ENCODE results near the gene EIF3K.
A peak's percentile ranks its signal among the peaks of the same experiment; 100 is the strongest.

Gene EIF3K

GRCh38 chr19:38683393-38684077, 64.5 kb downstream of the EIF3K start:
- ChIA-PET POLR2A (ENCODE audit: low non-redundant PET) (interaction anchor here (0.6 to 1.0 kb wide), 6 partner anchors 22 to 67 kb away, joined by 3 to 8 read pairs (median 5); partner anchors contain the start of gene ACTN4), CTCF (interaction anchor here (0.5 to 0.7 kb wide), 2 partner anchors 16 to 33 kb away, joined by 3 to 11 read pairs; no protein-coding TSS in a partner anchor)
- peak overlapping the region; percentile 100 for H3K27ac ChIP-seq
- no peak for TF ChIP-seq CTCF (conservative IDR thresholded peaks at IDR 0.05; ENCODE audit: low read depth)
- DNase-seq (ENCODE audit: low spot score): peak; percentile 94

- peak; percentile 96 for DNase-seq (ENCODE audit: low spot score)
- no peak for TF ChIP-seq CTCF (conservative IDR thresholded peaks at IDR 0.05; ENCODE audit: low read depth)
- peak overlapping the region; percentile 100 for H3K27ac ChIP-seq
- ChIA-PET POLR2A (ENCODE audit: low non-redundant PET) (interaction anchor here (0.8 kb wide), 3 partner anchors 22 to 68 kb away, joined by 3 to 5 read pairs (median 4); no protein-coding TSS in a partner anchor), CTCF (no interaction called here)
Observed at GRCh38 chr19:38684078-38684861, 65.3 kb downstream of the EIF3K start.

GRCh38 chr19:38684862-38685665, 66.1 kb downstream of the EIF3K start:
- H3K27ac ChIP-seq: peak overlapping the region; percentile 100
- CTCF ChIA-PET: interaction anchor here (1.0 kb wide), 1 partner anchor 14 kb away, joined by 5 read pairs; no protein-coding TSS in a partner anchor
- TF ChIP-seq CTCF (conservative IDR thresholded peaks at IDR 0.05; ENCODE audit: low read depth): no peak
- POLR2A ChIA-PET (ENCODE audit: low non-redundant PET): no interaction called here
- DNase-seq (ENCODE audit: low spot score): no peak

- DNase-seq (ENCODE audit: low spot score): no peak
- ChIA-PET POLR2A (ENCODE audit: low non-redundant PET) (interaction anchor here (0.6 to 0.7 kb wide), 3 partner anchors 13 to 107 kb away, joined by 4 to 7 read pairs (median 4); no protein-coding TSS in a partner anchor), CTCF (interaction anchor here (0.6 to 1.2 kb wide), 3 partner anchors 14 to 42 kb away, joined by 3 to 6 read pairs (median 5); no protein-coding TSS in a partner anchor)
- peak overlapping the region; percentile 100 for H3K27ac ChIP-seq
- no peak for TF ChIP-seq CTCF (conservative IDR thresholded peaks at IDR 0.05; ENCODE audit: low read depth)
Observed at GRCh38 chr19:38685666-38686529, 66.9 kb downstream of the EIF3K start.

GRCh38 chr19:38686530-38686888, 67.5 kb downstream of the EIF3K start:
- ChIA-PET CTCF (interaction anchor here (0.6 to 1.2 kb wide), 3 partner anchors 13 to 42 kb away, joined by 3 to 6 read pairs (median 5); no protein-coding TSS in a partner anchor), POLR2A (ENCODE audit: low non-redundant PET) (interaction anchor here (0.6 to 0.7 kb wide), 3 partner anchors 13 to 107 kb away, joined by 4 to 7 read pairs (median 4); no protein-coding TSS in a partner anchor)
- peak overlapping the region; percentile 100 for H3K27ac ChIP-seq
- no peak for TF ChIP-seq CTCF (conservative IDR thresholded peaks at IDR 0.05; ENCODE audit: low read depth)
- no peak for DNase-seq (ENCODE audit: low spot score)

Measured in RWPE1 (cell line).